H1 (cell line): Measurements from ENCODE around the gene POU6F2. TPM values are rescaled to one million over a fixed set of nuclear protein-coding genes. Genes with fewer than 3 reads are reported as not detected.
"Not testable (repeated sequence)": the region's sequence is repeated elsewhere in the genome, so short reads cannot be mapped to it uniquely, and the experiment has no call there.

Experiments
- CTCF ChIA-PET: fragments of 300-600 bp; sonication (Branson Sonifier 250); formaldehyde crosslinking; loops from one replicate; lab custom pipeline; 2021; ENCODE audit not compliant: partially characterized antibody; lab: Charles Lee
- POLR2A ChIA-PET: fragments of 300-600 bp; sonication (Branson Sonifier 250); formaldehyde crosslinking; loops from one replicate; lab custom pipeline; 2021; ENCODE audit warnings: inconsistent platforms; ENCODE audit not compliant: partially characterized antibody; lab: Charles Lee
- DNase-seq, 2 experiments: peaks; one replicate each; pipeline versions ENCODE4 v3.0.0 to v3.0.0-alpha.2; 2010 to 2022; ENCODE audit warnings: low spot score in 2 of 2, low read depth in 1 of 2, mixed read lengths in 1 of 2
- FAIRE-seq: peaks from 2 replicates; lab custom pipeline; 2011; peaks lifted over from hg19 to GRCh38; lab: Jason Lieb, UNC
- H2AFZ ChIP-seq: 2 replicates; pipeline ENCODE4 v1.8.1; 2012; ENCODE audit warnings: low read length, inconsistent platforms
- H2AK5ac ChIP-seq: 2 replicates; pipeline ENCODE4 v1.6.1; 2013; ENCODE audit warnings: low read depth, low read length
- H2BK120ac ChIP-seq: replicated peaks from 2 replicates; pipeline ENCODE3; 2013; ENCODE audit warnings: low read depth, low read length, inconsistent platforms
- H2BK12ac ChIP-seq: 2 replicates; pipeline ENCODE4 v1.6.1; 2013; ENCODE audit warnings: low read depth, low read length
- H2BK15ac ChIP-seq: 2 replicates; pipeline ENCODE4 v1.6.1; 2013; ENCODE audit warnings: low read length
- H2BK20ac ChIP-seq: 2 replicates; pipeline ENCODE4 v1.6.1; 2013; ENCODE audit warnings: low read length
- H2BK5ac ChIP-seq: 2 replicates; pipeline ENCODE4 v1.6.1; 2013; ENCODE audit warnings: low read depth, low read length
- H3K14ac ChIP-seq: 2 replicates; pipeline ENCODE4 v1.6.1; 2013; ENCODE audit warnings: inconsistent platforms; ENCODE audit not compliant: insufficient read length
- H3K18ac ChIP-seq: 2 replicates; pipeline ENCODE4 v1.6.1; 2013; ENCODE audit warnings: low read length; ENCODE audit errors: extremely low read depth
- H3K23ac ChIP-seq: 2 replicates; pipeline ENCODE4 v1.6.1; 2013; ENCODE audit warnings: inconsistent platforms; ENCODE audit not compliant: insufficient read length
- H3K23me2 ChIP-seq: 2 replicates; pipeline ENCODE4 v1.6.1; 2013; ENCODE audit warnings: low read depth, low read length
- H3K27ac ChIP-seq: 2 replicates; pipeline ENCODE4 v1.6.1; 2011; ENCODE audit warnings: low read depth, low read length, inconsistent platforms
- H3K27me3 ChIP-seq, 4 experiments: replicated peaks in 1 of 4; 1 replicate in 1 of 4; 2 replicates in 3 of 4; pipeline versions ENCODE4 v1.6.1 to v1.8.1; 2011 to 2013; ENCODE audit warnings: low read length in 3 of 4, mild to moderate bottlenecking in 3 of 4, inconsistent platforms in 2 of 4, mixed read lengths in 2 of 4, moderate library complexity in 1 of 4; ENCODE audit not compliant: control insufficient read depth in 3 of 4, insufficient read depth in 3 of 4; ENCODE audit errors: extremely low read depth in 1 of 4
- H3K36me3 ChIP-seq, 4 experiments: 2 replicates each; pipeline versions ENCODE4 v1.6.1 to v1.8.1; 2011 to 2013; ENCODE audit warnings: mild to moderate bottlenecking in 4 of 4, low read length in 3 of 4, moderate library complexity in 2 of 4, control low read depth in 1 of 4, inconsistent platforms in 1 of 4; ENCODE audit not compliant: insufficient read depth in 4 of 4, control insufficient read depth in 2 of 4
- H3K4ac ChIP-seq: replicated peaks from 2 replicates; pipeline ENCODE3; 2013; ENCODE audit warnings: low read length, low read depth, mixed read lengths, inconsistent platforms; ENCODE audit not compliant: insufficient read length
- H3K4me1 ChIP-seq, 4 experiments: replicated peaks in 1 of 4; 1 replicate in 1 of 4; 2 replicates in 3 of 4; pipeline versions ENCODE4 v1.6.1 to v1.8.1; 2011 to 2013; ENCODE audit warnings: low read length in 3 of 4, inconsistent platforms in 2 of 4, mixed read lengths in 1 of 4; ENCODE audit not compliant: insufficient read depth in 4 of 4, control insufficient read depth in 3 of 4
- H3K4me2 ChIP-seq, 2 experiments: 2 replicates each; pipeline versions ENCODE4 v1.6.1 to v1.8.1; 2011 to 2013; ENCODE audit warnings: low read depth in 2 of 2, low read length in 2 of 2, control low read depth in 1 of 2, inconsistent platforms in 1 of 2, mild to moderate bottlenecking in 1 of 2; ENCODE audit not compliant: insufficient read depth in 1 of 2
- H3K4me3 ChIP-seq, 4 experiments: fragments of 200-600, 300-600 bp in 1 of 4; sonication (generic), shearing (Covaris generic), sonication (Bioruptor Twin) in 1 of 4; 2 replicates each; pipeline versions ENCODE4 v1.5.1 to v1.8.1; 2011 to 2016; ENCODE audit warnings: low read length in 4 of 4, low read depth in 3 of 4, control low read depth in 2 of 4, inconsistent platforms in 2 of 4, mild to moderate bottlenecking in 2 of 4, mixed read lengths in 1 of 4, moderate library complexity in 1 of 4; ENCODE audit not compliant: insufficient read depth in 2 of 4; ENCODE audit errors: extremely low read depth in 1 of 4
- H3K56ac ChIP-seq: replicated peaks from 2 replicates; pipeline ENCODE3; 2013; ENCODE audit warnings: low read depth, mild to moderate bottlenecking, mixed read lengths, low read length, inconsistent platforms; ENCODE audit not compliant: insufficient read length
- H3K79me1 ChIP-seq: 2 replicates; pipeline ENCODE4 v1.6.1; 2013; ENCODE audit warnings: low read depth, low read length, control low read depth
- H3K79me2 ChIP-seq, 2 experiments: 2 replicates each; pipeline versions ENCODE4 v1.6.1 to v1.8.1; 2012 to 2013; ENCODE audit warnings: low read length in 2 of 2, mild to moderate bottlenecking in 2 of 2, inconsistent platforms in 1 of 2; ENCODE audit not compliant: insufficient read depth in 2 of 2, control insufficient read depth in 1 of 2
- H3K9ac ChIP-seq, 4 experiments: replicated peaks in 1 of 4; 1 replicate in 1 of 4; 2 replicates in 3 of 4; pipeline versions ENCODE4 v1.6.1 to v1.8.1; 2011 to 2013; ENCODE audit warnings: low read depth in 3 of 4, low read length in 3 of 4, control low read depth in 2 of 4, mild to moderate bottlenecking in 2 of 4, moderate library complexity in 2 of 4, inconsistent platforms in 1 of 4; ENCODE audit errors: extremely low read depth in 1 of 4
- H3K9me3 ChIP-seq, 2 experiments: 2 replicates each; pipeline versions ENCODE4 v1.6.1 to v1.8.1; 2012 to 2013; ENCODE audit warnings: mild to moderate bottlenecking in 2 of 2, moderate library complexity in 2 of 2, control low read depth in 1 of 2, inconsistent platforms in 1 of 2, low read depth in 1 of 2, low read length in 1 of 2, mixed read lengths in 1 of 2; ENCODE audit not compliant: insufficient read depth in 2 of 2
- H4K20me1 ChIP-seq, 2 experiments: replicated peaks in 1 of 2; 2 replicates each; pipeline versions ENCODE3 to v1.8.1; 2011 to 2013; ENCODE audit warnings: inconsistent platforms in 2 of 2, low read length in 2 of 2, mild to moderate bottlenecking in 1 of 2; ENCODE audit not compliant: insufficient read depth in 2 of 2, control insufficient read depth in 1 of 2
- H4K5ac ChIP-seq: 2 replicates; pipeline ENCODE4 v1.6.1; 2013; ENCODE audit warnings: low read length, low read depth, mixed read lengths, inconsistent platforms; ENCODE audit not compliant: insufficient read length
- H4K8ac ChIP-seq: 2 replicates; pipeline ENCODE4 v1.8.0; 2013; ENCODE audit warnings: mild to moderate bottlenecking, moderate library complexity, low read length, inconsistent platforms; ENCODE audit not compliant: insufficient read depth; ENCODE audit errors: extremely low read depth
- H4K91ac ChIP-seq: replicated peaks from 2 replicates; pipeline ENCODE3; 2013; ENCODE audit warnings: low read length, mixed read lengths, inconsistent platforms; ENCODE audit not compliant: insufficient read length
- ATF3 ChIP-seq: IDR thresholded peaks from 2 replicates; pipeline ENCODE4 v1.6.1; 2011; ENCODE audit warnings: low read depth, mild to moderate bottlenecking, low read length; ENCODE audit not compliant: insufficient read depth
- KDM5A ChIP-seq: fragments of 200-600 bp; IDR thresholded peaks from 2 replicates; pipeline ENCODE4 v1.7.1; 2012; ENCODE audit warnings: mild to moderate bottlenecking, low read length, inconsistent platforms, mixed read lengths
- SIN3A ChIP-seq, 2 experiments: IDR thresholded peaks in 1 of 2; conservative IDR thresholded peaks in 1 of 2; 2 replicates each; pipeline ENCODE4 v1.6.1; 2011 to 2012; ENCODE audit warnings: low read length in 2 of 2, improper control_type of control experiment in 1 of 2, low read depth in 1 of 2, mild to moderate bottlenecking in 1 of 2
- SIRT6 ChIP-seq: IDR thresholded peaks from one replicate; pipeline ENCODE4 v1.7.1; 2012; ENCODE audit warnings: low read length, inconsistent platforms
- ZNF274 ChIP-seq: IDR thresholded peaks from 2 replicates; pipeline ENCODE4 v1.7.0; 2012; ENCODE audit warnings: low read length, borderline replicate concordance; ENCODE audit errors: extremely low read depth
- WGBS, 2 experiments: shearing (Covaris generic) in 1 of 2; methylation state at CpG; one replicate each; pipeline versions ENCODE4 v1.1.6 to v1.1.7; 2013 to 2015; ENCODE audit warnings: low lambda C conversion rate in 2 of 2, mixed read lengths in 2 of 2, inconsistent platforms in 1 of 2, low coverage in 1 of 2, missing lambda C conversion rate in 1 of 2; ENCODE audit not compliant: insufficient replicate concordance in 2 of 2, insufficient coverage in 1 of 2, insufficient read length in 1 of 2; ENCODE audit errors: extremely low coverage in 1 of 2, missing lambda C conversion rate in 1 of 2; 5-methylcytosine and 5-hydroxymethylcytosine counted together
- polyA plus RNA-seq, 7 experiments: library from polyadenylated mRNA; depleted of rRNA in 3 of 7; stranded (reverse) in 5 of 7; unstranded in 2 of 7; fragments of >200 nt in 5 of 7; fragments of 200-250 nt in 2 of 7; gene quantifications; 1 replicate in 5 of 7; 2 replicates in 1 of 7; 4 replicates in 1 of 7; pipeline versions ENCODE4 v1.2.1 to v1.2.3, GENCODE V29; 2011 to 2013; ENCODE audit warnings: missing spikeins in 2 of 7, mixed read lengths in 2 of 7
- total RNA-seq: library from RNA; stranded (reverse); fragmentation: NEBNext Ultra II Directional; extraction: Animal tissue kit (Norgen Biotek cat#: 25700); gene quantifications from 2 replicates; pipeline ENCODE4 v1.2.1, GENCODE V29; 2021

The POU6F2 gene
- total and polyA plus RNA-seq, 2 of the 8 experiments (the other 6 are each of a cell fraction or from before 2014, with no cell fraction given): 1.1 to 2.0 TPM

- TF ChIP-seq SIRT6 (no peak), SIN3A (conservative IDR thresholded peaks at IDR 0.05 in 1 of 2, IDR thresholded peaks at IDR 0.05 in 1 of 2; ENCODE audit: low read depth in 1 of 2, low read length in 2 of 2) (no peak), KDM5A (no peak), ATF3 (no peak), ZNF274 (no peak)
Observed at GRCh38 chr7:39192476-39192875, 214.8 kb downstream of the POU6F2 start (continued).

DNA sequence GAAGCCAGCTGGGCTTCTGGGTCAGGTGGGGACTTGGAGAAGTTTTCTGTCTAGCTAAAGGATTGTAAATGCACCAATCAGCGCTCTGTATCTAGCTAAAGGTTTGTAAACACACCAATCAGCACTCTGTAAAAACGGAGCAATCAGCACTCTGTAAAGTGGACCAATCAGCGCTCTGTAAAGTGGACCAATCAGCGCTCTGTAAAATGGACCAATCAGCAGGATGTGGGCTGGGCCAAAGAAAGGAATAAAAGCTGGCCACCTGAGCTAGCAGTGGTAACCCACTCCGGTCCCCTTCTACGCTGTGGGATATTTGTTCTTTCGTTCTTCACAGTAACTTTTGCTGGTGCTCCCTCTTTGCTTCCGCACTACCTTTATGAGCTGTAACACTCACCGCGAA is 216.7 kb downstream of the POU6F2 start:
- H3K14ac ChIP-seq, H3K18ac ChIP-seq, H4K5ac ChIP-seq, H3K36me3 ChIP-seq, H2AFZ ChIP-seq, H3K4me1 ChIP-seq, H3K9me3 ChIP-seq, H2BK120ac ChIP-seq, H3K4ac ChIP-seq, H3K27ac ChIP-seq, H2BK5ac ChIP-seq, H3K79me1 ChIP-seq, POLR2A ChIA-PET, H4K91ac ChIP-seq, FAIRE-seq, H3K9ac ChIP-seq, H3K23me2 ChIP-seq, H3K4me3 ChIP-seq, H4K20me1 ChIP-seq, H2BK20ac ChIP-seq, H3K23ac ChIP-seq, H3K4me2 ChIP-seq, H3K79me2 ChIP-seq, H4K8ac ChIP-seq, H2AK5ac ChIP-seq, H2BK15ac ChIP-seq, H3K27me3 ChIP-seq, H2BK12ac ChIP-seq, H3K56ac ChIP-seq, DNase-seq: not testable (repeated sequence)
- CTCF ChIA-PET: interaction anchor here (0.9 kb wide), 1 partner anchor 161 kb away, joined by 3 read pairs; no protein-coding TSS in a partner anchor
- 94% methylated on average over 10 of the region's 10 CpGs; no CpG with 5 or more reads in 1 of the 2 experiments for WGBS, 2 experiments
